ENCODE results near the gene EDA.

EDA gene

GRCh38 chrX:69740317-69740716 is 124.4 kb downstream of the EDA start:
- no peaks in the 10 kb centered on the region for H3K27me3 ChIP-seq (ENCODE audit: control insufficient read depth in 1 of 2, insufficient read depth in 2 of 2, low read length in 2 of 2)
- H3K36me3 ChIP-seq (ENCODE audit: control insufficient read depth in 2 of 2, insufficient read depth in 2 of 2, low read length in 2 of 2): no peaks in the 10 kb centered on the region
- no peak overlapping the region for H3K4me3 ChIP-seq (ENCODE audit: low read length in 2 of 2)
- no peaks in the 10 kb centered on the region for H3K4me1 ChIP-seq (ENCODE audit: control insufficient read depth, insufficient read depth, low read length)
- H3K9ac ChIP-seq (ENCODE audit: low read length in 2 of 2): no peak overlapping the region
- peaks cover 0 to 4% of the 10 kb centered on the region in 2 donors for H3K9me3 ChIP-seq (ENCODE audit: control insufficient read depth in 2 of 2, low read length in 2 of 2)
- no peak overlapping the region for H3K27ac ChIP-seq (ENCODE audit: low read length)

GRCh38 chrX:69741721-69742120 is 125.8 kb downstream of the EDA start:
- H3K9me3 ChIP-seq (ENCODE audit: control insufficient read depth in 2 of 2, low read length in 2 of 2): peaks cover 0 to 4% of the 10 kb centered on the region in 2 donors
- no peaks in the 10 kb centered on the region for H3K27me3 ChIP-seq (ENCODE audit: control insufficient read depth in 1 of 2, insufficient read depth in 2 of 2, low read length in 2 of 2)
- no peaks in the 10 kb centered on the region for H3K4me1 ChIP-seq (ENCODE audit: control insufficient read depth, insufficient read depth, low read length)
- no peak overlapping the region for H3K9ac ChIP-seq (ENCODE audit: low read length in 2 of 2)
- H3K36me3 ChIP-seq (ENCODE audit: control insufficient read depth in 2 of 2, insufficient read depth in 2 of 2, low read length in 2 of 2): no peaks in the 10 kb centered on the region
- H3K4me3 ChIP-seq (ENCODE audit: low read length in 2 of 2): no peak overlapping the region
- no peak overlapping the region for H3K27ac ChIP-seq (ENCODE audit: low read length)

- Histone ChIP-seq H3K4me1 (ENCODE audit: control insufficient read depth, insufficient read depth, low read length) (no peaks in the 10 kb centered on the region), H3K27me3 (ENCODE audit: control insufficient read depth in 1 of 2, insufficient read depth in 2 of 2, low read length in 2 of 2) (no peaks in the 10 kb centered on the region), H3K27ac (ENCODE audit: low read length) (no peak overlapping the region), H3K4me3 (ENCODE audit: low read length in 2 of 2) (no peak overlapping the region), H3K9ac (ENCODE audit: low read length in 2 of 2) (no peak overlapping the region), H3K36me3 (ENCODE audit: control insufficient read depth in 2 of 2, insufficient read depth in 2 of 2, low read length in 2 of 2) (no peaks in the 10 kb centered on the region), H3K9me3 (ENCODE audit: control insufficient read depth in 2 of 2, low read length in 2 of 2) (peaks cover 0 to 7% of the 10 kb centered on the region in 2 donors)
These were observed 130.1 kb downstream of the EDA start for GRCh38 chrX:69746051-69746450.

- Histone ChIP-seq H3K4me1 (ENCODE audit: control insufficient read depth, insufficient read depth, low read length) (no peaks in the 10 kb centered on the region), H3K36me3 (ENCODE audit: control insufficient read depth in 2 of 2, insufficient read depth in 2 of 2, low read length in 2 of 2) (no peaks in the 10 kb centered on the region)
These were observed 132.1 kb downstream of the EDA start for GRCh38 chrX:69748055-69748454.

GRCh38 chrX:69759921-69760625 is 144.2 kb downstream of the EDA start:
- no peak overlapping the region for H3K9ac ChIP-seq (ENCODE audit: low read length in 2 of 2)
- H3K36me3 ChIP-seq (ENCODE audit: control insufficient read depth in 2 of 2, insufficient read depth in 2 of 2, low read length in 2 of 2): no peaks in the 10 kb centered on the region

More at GRCh38 chrX:69748055-69748454, 132.1 kb downstream of the EDA start:
- no peak overlapping the region for H3K4me3 ChIP-seq (ENCODE audit: low read length in 2 of 2)
- H3K9ac ChIP-seq (ENCODE audit: low read length in 2 of 2): no peak overlapping the region
- H3K27ac ChIP-seq (ENCODE audit: low read length): no peak overlapping the region
- H3K27me3 ChIP-seq (ENCODE audit: control insufficient read depth in 1 of 2, insufficient read depth in 2 of 2, low read length in 2 of 2): no peaks in the 10 kb centered on the region
- peaks cover 0 to 2% of the 10 kb centered on the region in 2 donors for H3K9me3 ChIP-seq (ENCODE audit: control insufficient read depth in 2 of 2, low read length in 2 of 2)

GRCh38 chrX:69761633-69762032 is 145.7 kb downstream of the EDA start:
- Histone ChIP-seq H3K9me3 (ENCODE audit: control insufficient read depth in 2 of 2, low read length in 2 of 2) (no peaks in the 10 kb centered on the region), H3K36me3 (ENCODE audit: control insufficient read depth in 2 of 2, insufficient read depth in 2 of 2, low read length in 2 of 2) (no peaks in the 10 kb centered on the region), H3K27me3 (ENCODE audit: control insufficient read depth in 1 of 2, insufficient read depth in 2 of 2, low read length in 2 of 2) (no peaks in the 10 kb centered on the region), H3K9ac (ENCODE audit: low read length in 2 of 2) (no peak overlapping the region), H3K27ac (ENCODE audit: low read length) (no peak overlapping the region), H3K4me1 (ENCODE audit: control insufficient read depth, insufficient read depth, low read length) (no peaks in the 10 kb centered on the region), H3K4me3 (ENCODE audit: low read length in 2 of 2) (no peak overlapping the region)

More at GRCh38 chrX:69759921-69760625, 144.2 kb downstream of the EDA start:
- Histone ChIP-seq H3K4me1 (ENCODE audit: control insufficient read depth, insufficient read depth, low read length) (no peaks in the 10 kb centered on the region), H3K27ac (ENCODE audit: low read length) (no peak overlapping the region), H3K27me3 (ENCODE audit: control insufficient read depth in 1 of 2, insufficient read depth in 2 of 2, low read length in 2 of 2) (no peaks in the 10 kb centered on the region), H3K9me3 (ENCODE audit: control insufficient read depth in 2 of 2, low read length in 2 of 2) (no peaks in the 10 kb centered on the region), H3K4me3 (ENCODE audit: low read length in 2 of 2) (no peak overlapping the region)

- no peak overlapping the region for H3K4me3 ChIP-seq (ENCODE audit: low read length in 2 of 2)
- no peaks in the 10 kb centered on the region for H3K9me3 ChIP-seq (ENCODE audit: control insufficient read depth in 2 of 2, low read length in 2 of 2)
- no peaks in the 10 kb centered on the region for H3K4me1 ChIP-seq (ENCODE audit: control insufficient read depth, insufficient read depth, low read length)
- no peak overlapping the region for H3K9ac ChIP-seq (ENCODE audit: low read length in 2 of 2)
- no peak overlapping the region for H3K27ac ChIP-seq (ENCODE audit: low read length)
- H3K36me3 ChIP-seq (ENCODE audit: control insufficient read depth in 2 of 2, insufficient read depth in 2 of 2, low read length in 2 of 2): no peaks in the 10 kb centered on the region
- no peaks in the 10 kb centered on the region for H3K27me3 ChIP-seq (ENCODE audit: control insufficient read depth in 1 of 2, insufficient read depth in 2 of 2, low read length in 2 of 2)
These were observed 146.4 kb downstream of the EDA start for GRCh38 chrX:69762340-69762739.

- Histone ChIP-seq H3K4me3 (ENCODE audit: low read length in 2 of 2) (no peak overlapping the region), H3K4me1 (ENCODE audit: control insufficient read depth, insufficient read depth, low read length) (no peaks in the 10 kb centered on the region), H3K36me3 (ENCODE audit: control insufficient read depth in 2 of 2, insufficient read depth in 2 of 2, low read length in 2 of 2) (no peaks in the 10 kb centered on the region), H3K27ac (ENCODE audit: low read length) (no peak overlapping the region), H3K9me3 (ENCODE audit: control insufficient read depth in 2 of 2, low read length in 2 of 2) (no peaks in the 10 kb centered on the region), H3K9ac (ENCODE audit: low read length in 2 of 2) (no peak overlapping the region), H3K27me3 (ENCODE audit: control insufficient read depth in 1 of 2, insufficient read depth in 2 of 2, low read length in 2 of 2) (no peaks in the 10 kb centered on the region)
These were observed 177.5 kb downstream of the EDA start for GRCh38 chrX:69793260-69793935.

GRCh38 chrX:69795702-69796101 is 179.8 kb downstream of the EDA start:
- no peaks in the 10 kb centered on the region for H3K9me3 ChIP-seq (ENCODE audit: control insufficient read depth in 2 of 2, low read length in 2 of 2)
- H3K36me3 ChIP-seq (ENCODE audit: control insufficient read depth in 2 of 2, insufficient read depth in 2 of 2, low read length in 2 of 2): no peaks in the 10 kb centered on the region
- H3K27me3 ChIP-seq (ENCODE audit: control insufficient read depth in 1 of 2, insufficient read depth in 2 of 2, low read length in 2 of 2): no peaks in the 10 kb centered on the region
- no peak overlapping the region for H3K9ac ChIP-seq (ENCODE audit: low read length in 2 of 2)
- no peaks in the 10 kb centered on the region for H3K4me1 ChIP-seq (ENCODE audit: control insufficient read depth, insufficient read depth, low read length)
- H3K27ac ChIP-seq (ENCODE audit: low read length): no peak overlapping the region
- no peak overlapping the region for H3K4me3 ChIP-seq (ENCODE audit: low read length in 2 of 2)

GRCh38 chrX:69807400-69807799 is 191.5 kb downstream of the EDA start:
- no peaks in the 10 kb centered on the region for H3K36me3 ChIP-seq (ENCODE audit: control insufficient read depth in 2 of 2, insufficient read depth in 2 of 2, low read length in 2 of 2)
- H3K9ac ChIP-seq (ENCODE audit: low read length in 2 of 2): no peak overlapping the region
- no peak overlapping the region for H3K4me3 ChIP-seq (ENCODE audit: low read length in 2 of 2)
- no peak overlapping the region for H3K27ac ChIP-seq (ENCODE audit: low read length)
- no peaks in the 10 kb centered on the region for H3K9me3 ChIP-seq (ENCODE audit: control insufficient read depth in 2 of 2, low read length in 2 of 2)
- no peaks in the 10 kb centered on the region for H3K4me1 ChIP-seq (ENCODE audit: control insufficient read depth, insufficient read depth, low read length)
- no peaks in the 10 kb centered on the region for H3K27me3 ChIP-seq (ENCODE audit: control insufficient read depth in 1 of 2, insufficient read depth in 2 of 2, low read length in 2 of 2)

GRCh38 chrX:69808375-69808774 is 192.5 kb downstream of the EDA start:
- H3K27me3 ChIP-seq (ENCODE audit: control insufficient read depth in 1 of 2, insufficient read depth in 2 of 2, low read length in 2 of 2): no peaks in the 10 kb centered on the region
- H3K4me3 ChIP-seq (ENCODE audit: low read length in 2 of 2): no peak overlapping the region
- no peaks in the 10 kb centered on the region for H3K9me3 ChIP-seq (ENCODE audit: control insufficient read depth in 2 of 2, low read length in 2 of 2)

More at GRCh38 chrX:69808375-69808774, 192.5 kb downstream of the EDA start:
- H3K27ac ChIP-seq (ENCODE audit: low read length): no peak overlapping the region
- H3K4me1 ChIP-seq (ENCODE audit: control insufficient read depth, insufficient read depth, low read length): no peaks in the 10 kb centered on the region
- no peak overlapping the region for H3K9ac ChIP-seq (ENCODE audit: low read length in 2 of 2)
- H3K36me3 ChIP-seq (ENCODE audit: control insufficient read depth in 2 of 2, insufficient read depth in 2 of 2, low read length in 2 of 2): no peaks in the 10 kb centered on the region
